Measurements from ENCODE around the gene C16orf96. TPM values are rescaled to one million over a fixed set of nuclear protein-coding genes. Genes with fewer than 3 reads are reported as not detected.

The C16orf96 gene
- total RNA-seq, 6 donors from 2014 or later = 0.24 to 1.0 (median 0.46) TPM; not detected in 1

- H3K4me3 ChIP-seq = no peak overlapping the region
- H3K9me3 ChIP-seq = no peaks in the 10 kb centered on the region
- TF ChIP-seq POLR2AphosphoS5 (IDR thresholded peaks at IDR 0.05) (no peak), EP300 (IDR thresholded peaks at IDR 0.05) (no peak), POLR2A (IDR thresholded peaks at IDR 0.05) (no peak)
- TF ChIP-seq, protein P1, sequence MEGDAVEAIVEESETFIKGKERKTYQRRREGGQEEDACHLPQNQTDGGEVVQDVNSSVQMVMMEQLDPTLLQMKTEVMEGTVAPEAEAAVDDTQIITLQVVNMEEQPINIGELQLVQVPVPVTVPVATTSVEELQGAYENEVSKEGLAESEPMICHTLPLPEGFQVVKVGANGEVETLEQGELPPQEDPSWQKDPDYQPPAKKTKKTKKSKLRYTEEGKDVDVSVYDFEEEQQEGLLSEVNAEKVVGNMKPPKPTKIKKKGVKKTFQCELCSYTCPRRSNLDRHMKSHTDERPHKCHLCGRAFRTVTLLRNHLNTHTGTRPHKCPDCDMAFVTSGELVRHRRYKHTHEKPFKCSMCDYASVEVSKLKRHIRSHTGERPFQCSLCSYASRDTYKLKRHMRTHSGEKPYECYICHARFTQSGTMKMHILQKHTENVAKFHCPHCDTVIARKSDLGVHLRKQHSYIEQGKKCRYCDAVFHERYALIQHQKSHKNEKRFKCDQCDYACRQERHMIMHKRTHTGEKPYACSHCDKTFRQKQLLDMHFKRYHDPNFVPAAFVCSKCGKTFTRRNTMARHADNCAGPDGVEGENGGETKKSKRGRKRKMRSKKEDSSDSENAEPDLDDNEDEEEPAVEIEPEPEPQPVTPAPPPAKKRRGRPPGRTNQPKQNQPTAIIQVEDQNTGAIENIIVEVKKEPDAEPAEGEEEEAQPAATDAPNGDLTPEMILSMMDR (IDR thresholded peaks at IDR 0.05) = no peak
- WGBS, 2 donors = 60 to 76% methylated on average over 5 to 9 of the region's 9 CpGs
- H3K4me1 ChIP-seq = no peaks in the 10 kb centered on the region
- ATAC-seq (ENCODE audit: low FRiP score in 2 of 2) = no peak
- no peak overlapping the region for H3K27ac ChIP-seq
- H3K36me3 ChIP-seq = no peaks in the 10 kb centered on the region
- H3K27me3 ChIP-seq = no peaks in the 10 kb centered on the region
- no peak for DNase-seq
Measured at GRCh38 chr16:4561596-4561995, 5.5 kb downstream of the C16orf96 start.

DNA sequence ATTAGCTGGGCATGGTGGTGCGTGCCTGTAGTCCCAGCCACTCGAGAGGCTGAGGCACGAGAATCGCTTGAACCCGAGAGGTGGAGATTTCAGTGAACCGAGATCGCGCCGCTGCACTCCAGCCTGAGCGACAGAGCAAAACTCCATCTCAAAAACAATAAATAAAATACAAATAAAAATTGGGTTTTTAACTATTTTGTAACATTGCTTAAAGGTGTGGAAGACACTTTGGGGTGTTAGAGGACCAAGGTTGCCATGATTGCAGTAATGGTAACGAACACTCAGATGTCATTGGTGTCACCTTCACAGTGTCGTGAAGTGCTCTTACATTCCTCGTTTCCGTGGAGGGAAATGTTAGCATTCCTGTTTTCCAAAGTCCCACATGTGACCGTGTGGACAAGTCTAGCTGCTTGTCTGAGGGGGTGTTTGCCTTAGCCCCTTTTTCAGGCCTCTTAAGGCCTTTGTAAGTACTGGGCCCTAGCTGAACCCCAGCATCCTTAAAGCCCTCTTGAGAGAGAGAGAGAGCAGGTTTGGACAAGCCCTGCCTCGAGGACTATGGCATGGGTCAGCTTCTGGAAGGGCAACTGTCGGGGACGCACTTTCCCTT lies 8.6 kb downstream of the C16orf96 start:
- peak in 1 of 2 donors; percentile 70 for ATAC-seq (ENCODE audit: low FRiP score in 2 of 2)
- H3K4me3 ChIP-seq = no peak overlapping the region
- TF ChIP-seq POLR2AphosphoS5 (IDR thresholded peaks at IDR 0.05) = no peak
- TF ChIP-seq, protein P1 (IDR thresholded peaks at IDR 0.05) = no peak
- TF ChIP-seq EP300 (IDR thresholded peaks at IDR 0.05) = no peak
- no peak for TF ChIP-seq POLR2A (IDR thresholded peaks at IDR 0.05)
- H3K4me1 ChIP-seq = no peaks in the 10 kb centered on the region
- WGBS, 2 donors = 67 to 71% methylated on average over 16 to 18 of the region's 18 CpGs
- no peak for DNase-seq
- no peaks in the 10 kb centered on the region for H3K27me3 ChIP-seq
- no peaks in the 10 kb centered on the region for H3K36me3 ChIP-seq
- no peak overlapping the region for H3K27ac ChIP-seq
- H3K9me3 ChIP-seq = no peaks in the 10 kb centered on the region

- DNase-seq = no peak
- Histone ChIP-seq H3K27me3 (no peaks in the 10 kb centered on the region), H3K9me3 (no peaks in the 10 kb centered on the region), H3K27ac (no peak overlapping the region), H3K36me3 (no peaks in the 10 kb centered on the region), H3K4me3 (no peak overlapping the region), H3K4me1 (no peaks in the 10 kb centered on the region)
- no peak for ATAC-seq (ENCODE audit: low FRiP score in 2 of 2)
- WGBS, 2 donors = 79 to 80% methylated on average over 3 of the region's 3 CpGs
- TF ChIP-seq POLR2A (IDR thresholded peaks at IDR 0.05) = no peak
- TF ChIP-seq, protein P1 (IDR thresholded peaks at IDR 0.05) = no peak
- no peak for TF ChIP-seq EP300 (IDR thresholded peaks at IDR 0.05)
- no peak for TF ChIP-seq POLR2AphosphoS5 (IDR thresholded peaks at IDR 0.05)
Measured at GRCh38 chr16:4566144-4566543, 10.0 kb downstream of the C16orf96 start.

DNA sequence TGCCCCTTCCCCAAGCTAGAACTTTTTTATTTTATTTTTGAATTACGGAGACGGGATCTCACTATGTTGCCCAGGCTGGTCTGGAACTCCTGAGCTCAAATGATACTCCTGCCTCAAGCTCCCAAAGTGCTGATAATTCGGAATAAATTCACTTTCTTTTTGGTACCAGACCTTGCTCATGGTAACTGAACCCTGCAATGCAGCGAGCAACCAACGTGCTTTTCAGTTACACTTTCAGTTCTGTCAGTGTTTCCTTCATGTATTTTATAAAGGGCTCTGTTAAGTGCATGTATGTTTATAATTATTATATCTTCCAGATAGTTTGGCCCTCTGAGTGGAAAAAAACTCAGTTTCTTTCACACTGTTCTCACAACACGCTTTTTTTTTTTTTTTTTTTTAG lies 13.9 kb downstream of the C16orf96 start:
- H3K4me3 ChIP-seq = no peak overlapping the region
- 80 to 82% methylated on average over 6 of the region's 6 CpGs for WGBS, 2 donors
- H3K27me3 ChIP-seq = no peaks in the 10 kb centered on the region
- TF ChIP-seq, protein P1 (IDR thresholded peaks at IDR 0.05) = no peak
- TF ChIP-seq POLR2A (IDR thresholded peaks at IDR 0.05) (no peak), POLR2AphosphoS5 (IDR thresholded peaks at IDR 0.05) (no peak), EP300 (IDR thresholded peaks at IDR 0.05) (no peak)
- no peak overlapping the region for H3K27ac ChIP-seq
- no peaks in the 10 kb centered on the region for H3K9me3 ChIP-seq
- ATAC-seq (ENCODE audit: low FRiP score in 2 of 2) = no peak
- no peak for DNase-seq
- H3K36me3 ChIP-seq = no peaks in the 10 kb centered on the region
- H3K4me1 ChIP-seq = no peaks in the 10 kb centered on the region

GRCh38 chr16:4570688-4571321 lies 14.7 kb downstream of the C16orf96 start:
- TF ChIP-seq POLR2AphosphoS5 (IDR thresholded peaks at IDR 0.05) (no peak), EP300 (IDR thresholded peaks at IDR 0.05) (no peak), POLR2A (IDR thresholded peaks at IDR 0.05) (no peak)
- TF ChIP-seq, protein P1 (IDR thresholded peaks at IDR 0.05) = no peak
- 76 to 78% methylated on average over 15 of the region's 15 CpGs for WGBS, 2 donors
- Histone ChIP-seq H3K36me3 (no peaks in the 10 kb centered on the region), H3K4me1 (no peaks in the 10 kb centered on the region), H3K27me3 (no peaks in the 10 kb centered on the region), H3K4me3 (no peak overlapping the region), H3K9me3 (no peaks in the 10 kb centered on the region), H3K27ac (no peak overlapping the region)
- DNase-seq (no peak), ATAC-seq (ENCODE audit: low FRiP score in 2 of 2) (no peak)
